T-helper 22 cell (primary cell): ENCODE results near the gene FCHSD1.

ENCODE experiments used
- DNase-seq: peaks from one replicate; pipeline ENCODE4 v3.0.0-alpha.2; 2020; ENCODE audit warnings: low read depth

Gene FCHSD1

GRCh38 chr5:141650851-141651727 lies at the start of gene FCHSD1:
Gene FCHSD1 (minus strand): TSS chr5:141651418. CDS start chr5:141651368, 50 bp downstream.
- DNase-seq, result peak; percentile 65

GRCh38 chr5:141697586-141697985 lies 46.4 kb upstream of the FCHSD1 start:
- DNase-seq, result no peak

GRCh38 chr5:141696431-141696830 lies 45.2 kb upstream of the FCHSD1 start:
- DNase-seq, result no peak

GRCh38 chr5:141695627-141696215 lies 44.5 kb upstream of the FCHSD1 start:
- DNase-seq, result no peak

GRCh38 chr5:141694479-141694878 lies 43.3 kb upstream of the FCHSD1 start:
- no peak for DNase-seq

- DNase-seq, result peak; percentile 76
Observed at GRCh38 chr5:141692919-141693725, 41.9 kb upstream of the FCHSD1 start.

GRCh38 chr5:141692533-141692888 lies 41.3 kb upstream of the FCHSD1 start:
- DNase-seq, result no peak

- DNase-seq, result peak; percentile 67
Observed at GRCh38 chr5:141691867-141692532, 40.8 kb upstream of the FCHSD1 start.

- no peak for DNase-seq
Observed at GRCh38 chr5:141691286-141691866, 40.2 kb upstream of the FCHSD1 start.

GRCh38 chr5:141686648-141687416 lies 35.6 kb upstream of the FCHSD1 start:
- no peak for DNase-seq

- DNase-seq, result no peak
Observed at GRCh38 chr5:141685591-141685990, 34.4 kb upstream of the FCHSD1 start.

GRCh38 chr5:141683596-141684141 lies 32.5 kb upstream of the FCHSD1 start:
- no peak for DNase-seq

- DNase-seq, result peak; percentile 10
Observed at GRCh38 chr5:141681695-141682641, 30.8 kb upstream of the FCHSD1 start, which contains the start of gene ARAP3. Gene ARAP3 (minus strand): TSS chr5:141682230. CDS start chr5:141680486, 1,744 bp downstream.

GRCh38 chr5:141681295-141681694 lies 30.1 kb upstream of the FCHSD1 start:
- no peak for DNase-seq

GRCh38 chr5:141680751-141681201 lies 29.6 kb upstream of the FCHSD1 start:
- DNase-seq, result no peak

GRCh38 chr5:141680178-141680577 lies 29.0 kb upstream of the FCHSD1 start:
- no peak for DNase-seq

- no peak for DNase-seq
Observed at GRCh38 chr5:141677415-141677814, 26.2 kb upstream of the FCHSD1 start.

- no peak for DNase-seq
Observed at GRCh38 chr5:141675672-141676071, 24.5 kb upstream of the FCHSD1 start.

- DNase-seq, result no peak
Observed at GRCh38 chr5:141674747-141675146, 23.5 kb upstream of the FCHSD1 start.
